Nephron progenitor cell (in vitro differentiated cells): ENCODE data around the gene MOV10L1.

Experiments used
- DNase-seq: peaks from one replicate; pipeline ENCODE4 v3.0.0; 2021
- H3K27ac Mint-ChIP-seq: 2 replicates; pipeline ENCODE4 v1.8.0; 2021; ENCODE audit warnings: mild to moderate bottlenecking, moderate library complexity, mixed read lengths
- H3K27me3 Mint-ChIP-seq: 2 replicates; pipeline ENCODE4 v1.8.0; 2021; ENCODE audit warnings: mild to moderate bottlenecking, low read depth, mixed read lengths; ENCODE audit not compliant: poor library complexity
- H3K36me3 Mint-ChIP-seq: 2 replicates; pipeline ENCODE4 v1.8.0; 2021; ENCODE audit warnings: low read depth, mixed read lengths
- H3K4me1 Mint-ChIP-seq: 2 replicates; pipeline ENCODE4 v1.8.0; 2021; ENCODE audit warnings: mixed read lengths
- H3K4me3 Mint-ChIP-seq: 2 replicates; pipeline ENCODE4 v1.8.0; 2021; ENCODE audit warnings: mild to moderate bottlenecking, moderate library complexity, mixed read lengths
- H3K9me3 Mint-ChIP-seq: 2 replicates; pipeline ENCODE4 v1.8.0; 2021; ENCODE audit warnings: mild to moderate bottlenecking, moderate library complexity, mixed read lengths
- TF ChIP-seq, protein P1 (sequence below): fragments of 200-600 bp; sonication (generic); IDR thresholded peaks from 2 replicates; pipeline ENCODE4 v1.5.0; 2021; ENCODE audit warnings: antibody characterized with exemption

Gene MOV10L1

DNA sequence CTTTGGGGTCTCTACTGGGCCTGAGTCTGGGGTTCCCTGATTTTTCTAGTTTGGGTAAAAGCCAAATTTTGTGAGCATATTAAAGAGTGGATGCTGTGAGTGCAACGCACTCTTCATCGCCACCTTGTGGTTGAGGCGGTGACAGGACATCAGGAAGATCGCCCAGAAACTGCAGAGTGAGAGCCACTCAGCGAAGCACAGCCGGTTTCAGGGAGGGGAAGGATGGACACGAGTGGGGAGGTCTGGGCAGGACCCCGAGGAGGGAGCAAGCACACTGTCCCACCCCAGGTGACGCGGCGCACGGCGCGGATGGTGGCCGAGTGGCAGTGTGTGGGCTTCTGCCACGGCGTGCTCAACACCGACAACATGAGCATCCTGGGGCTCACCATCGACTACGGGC, 120.1 kb downstream of the MOV10L1 start:
- Mint-ChIP-seq H3K4me3 (no peak overlapping the region), H3K36me3 (peaks cover 53% of the 10 kb centered on the region), H3K27ac (peak overlapping the region; percentile 84), H3K27me3 (no peaks in the 10 kb centered on the region), H3K4me1 (peaks cover 17% of the 10 kb centered on the region), H3K9me3 (no peaks in the 10 kb centered on the region)
- peak; percentile 69 for DNase-seq
- TF ChIP-seq, protein P1, sequence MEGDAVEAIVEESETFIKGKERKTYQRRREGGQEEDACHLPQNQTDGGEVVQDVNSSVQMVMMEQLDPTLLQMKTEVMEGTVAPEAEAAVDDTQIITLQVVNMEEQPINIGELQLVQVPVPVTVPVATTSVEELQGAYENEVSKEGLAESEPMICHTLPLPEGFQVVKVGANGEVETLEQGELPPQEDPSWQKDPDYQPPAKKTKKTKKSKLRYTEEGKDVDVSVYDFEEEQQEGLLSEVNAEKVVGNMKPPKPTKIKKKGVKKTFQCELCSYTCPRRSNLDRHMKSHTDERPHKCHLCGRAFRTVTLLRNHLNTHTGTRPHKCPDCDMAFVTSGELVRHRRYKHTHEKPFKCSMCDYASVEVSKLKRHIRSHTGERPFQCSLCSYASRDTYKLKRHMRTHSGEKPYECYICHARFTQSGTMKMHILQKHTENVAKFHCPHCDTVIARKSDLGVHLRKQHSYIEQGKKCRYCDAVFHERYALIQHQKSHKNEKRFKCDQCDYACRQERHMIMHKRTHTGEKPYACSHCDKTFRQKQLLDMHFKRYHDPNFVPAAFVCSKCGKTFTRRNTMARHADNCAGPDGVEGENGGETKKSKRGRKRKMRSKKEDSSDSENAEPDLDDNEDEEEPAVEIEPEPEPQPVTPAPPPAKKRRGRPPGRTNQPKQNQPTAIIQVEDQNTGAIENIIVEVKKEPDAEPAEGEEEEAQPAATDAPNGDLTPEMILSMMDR, result peak; percentile 81

DNA sequence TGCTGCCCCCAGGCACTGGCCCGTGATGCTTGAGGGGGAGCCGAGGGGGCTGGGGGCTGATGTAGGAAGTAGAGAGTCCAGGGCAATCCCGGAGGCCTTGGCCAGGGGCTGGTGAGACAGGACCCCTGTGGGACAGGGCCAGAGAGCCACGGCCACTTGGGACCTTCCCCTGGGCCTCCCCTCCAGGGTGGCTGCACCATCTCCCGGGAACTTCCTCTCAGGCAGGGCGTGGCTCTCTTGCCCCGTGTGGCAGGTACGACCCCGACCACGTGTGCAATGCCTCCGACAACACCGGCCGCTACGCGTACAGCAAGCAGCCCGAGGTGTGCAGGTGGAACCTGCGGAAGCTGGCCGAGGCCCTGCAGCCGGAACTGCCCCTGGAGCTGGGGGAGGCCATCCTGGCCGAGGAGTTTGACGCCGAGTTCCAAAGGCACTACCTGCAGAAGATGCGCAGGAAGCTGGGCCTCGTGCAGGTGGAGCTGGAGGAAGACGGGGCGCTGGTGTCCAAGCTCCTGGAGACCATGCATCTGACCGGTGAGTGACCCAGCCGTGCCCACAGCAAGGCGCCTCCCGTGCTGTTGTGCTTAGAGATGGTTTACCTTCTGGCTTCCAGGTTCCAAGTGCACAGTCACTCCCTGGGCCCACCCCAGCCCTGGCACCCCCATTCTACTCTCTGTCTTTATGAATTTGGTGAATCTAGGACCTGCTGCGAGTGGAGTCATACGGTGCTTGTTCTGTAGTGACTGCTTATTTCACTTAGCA, 120.8 kb downstream of the MOV10L1 start:
- Mint-ChIP-seq H3K27me3 (no peaks in the 10 kb centered on the region), H3K27ac (no peak overlapping the region), H3K36me3 (peaks cover 50% of the 10 kb centered on the region), H3K4me3 (no peak overlapping the region), H3K4me1 (peaks cover 11% of the 10 kb centered on the region), H3K9me3 (no peaks in the 10 kb centered on the region)
- TF ChIP-seq, protein P1, result no peak
- DNase-seq, result no peak

DNA sequence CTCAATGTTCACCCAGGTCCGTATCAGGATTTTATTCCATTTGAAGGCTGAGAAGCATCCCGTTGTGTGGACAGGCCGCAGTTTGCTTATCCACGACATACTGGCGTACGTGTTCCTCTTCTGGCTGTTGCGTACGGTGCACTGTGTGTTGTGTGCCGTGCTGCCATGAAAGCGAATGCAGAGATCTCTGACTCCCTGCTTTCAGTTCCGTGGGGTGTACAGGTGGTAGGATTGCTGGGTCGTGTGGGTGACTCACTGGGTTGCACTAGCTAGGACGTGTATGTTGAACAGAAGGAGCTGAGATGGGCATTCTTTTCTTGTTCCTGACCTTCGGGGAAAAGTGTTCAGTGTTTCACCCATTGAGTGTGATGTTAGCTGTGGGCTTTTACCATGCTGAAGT, 121.3 kb downstream of the MOV10L1 start:
- Mint-ChIP-seq H3K4me1 (peaks cover 10% of the 10 kb centered on the region), H3K9me3 (no peaks in the 10 kb centered on the region), H3K27ac (no peak overlapping the region), H3K27me3 (no peaks in the 10 kb centered on the region), H3K4me3 (no peak overlapping the region), H3K36me3 (peaks cover 54% of the 10 kb centered on the region)
- TF ChIP-seq, protein P1, result no peak
- no peak for DNase-seq
